Activated CD8-positive, alpha-beta memory T cell treated with anti-CD3 and anti-CD28 coated beads, Interleukin-2, amount 50 U/mL, for 48 hours (primary cell): ENCODE data around the gene CNOT8.
"Not testable (repeated sequence)": the region's sequence is repeated elsewhere in the genome, so short reads cannot be mapped to it uniquely, and the experiment has no call there.

Source experiments
- DNase-seq: peaks from one replicate; pipeline ENCODE4 v3.0.0-alpha.2; 2020

Gene CNOT8

GRCh38 chr5:154866841-154867240 lies 8.4 kb downstream of the CNOT8 start:
- DNase-seq = no peak

- peak; percentile 47 for DNase-seq
These were observed 10.3 kb downstream of the CNOT8 start for GRCh38 chr5:154868702-154869101.

GRCh38 chr5:154871734-154872133 lies 13.3 kb downstream of the CNOT8 start:
- DNase-seq = no peak

GRCh38 chr5:154873791-154874331 lies 15.4 kb downstream of the CNOT8 start:
- peak; percentile 8 for DNase-seq

- no peak for DNase-seq
These were observed 20.4 kb downstream of the CNOT8 start for GRCh38 chr5:154878642-154879335.

- no peak for DNase-seq
These were observed 23.6 kb downstream of the CNOT8 start for GRCh38 chr5:154881986-154882385.

- DNase-seq = peak; percentile 30
These were observed 26.0 kb downstream of the CNOT8 start for GRCh38 chr5:154884424-154884823.

GRCh38 chr5:154885439-154885838 lies 27.0 kb downstream of the CNOT8 start:
- no peak for DNase-seq

- no peak for DNase-seq
These were observed 33.9 kb downstream of the CNOT8 start for GRCh38 chr5:154892369-154892771.

- no peak for DNase-seq
These were observed 35.0 kb downstream of the CNOT8 start for GRCh38 chr5:154893381-154893780.

- DNase-seq = no peak
These were observed 37.5 kb downstream of the CNOT8 start for GRCh38 chr5:154895606-154896561.

- no peak for DNase-seq
These were observed 38.2 kb downstream of the CNOT8 start for GRCh38 chr5:154896562-154897165.

- DNase-seq = no peak
These were observed 39.8 kb downstream of the CNOT8 start for GRCh38 chr5:154898210-154898609.

GRCh38 chr5:154899151-154899816 lies 40.9 kb downstream of the CNOT8 start:
- DNase-seq = no peak

- DNase-seq = no peak
These were observed 41.6 kb downstream of the CNOT8 start for GRCh38 chr5:154900066-154900465.

- DNase-seq = no peak
These were observed 42.8 kb downstream of the CNOT8 start for GRCh38 chr5:154901276-154901675.

- no peak for DNase-seq
These were observed 43.5 kb downstream of the CNOT8 start for GRCh38 chr5:154901913-154902312.

GRCh38 chr5:154905601-154906000 lies 47.2 kb downstream of the CNOT8 start:
- not testable (repeated sequence) for DNase-seq

- DNase-seq = no peak
These were observed 58.4 kb downstream of the CNOT8 start for GRCh38 chr5:154916874-154917273.

- no peak for DNase-seq
These were observed 59.3 kb downstream of the CNOT8 start for GRCh38 chr5:154917757-154918156.

GRCh38 chr5:154923441-154924430 lies 65.3 kb downstream of the CNOT8 start:
- DNase-seq = no peak
